HCT116 (cell line): Measurements from ENCODE around the gene SCN1A.
"Not testable (repeated sequence)": the region's sequence is repeated elsewhere in the genome, so short reads cannot be mapped to it uniquely, and the experiment has no call there.

Experiments
- CEBPB ChIP-seq: IDR thresholded peaks from 2 replicates; pipeline ENCODE4 v1.6.1; 2012; ENCODE audit warnings: low read depth
- ELF1 ChIP-seq: IDR thresholded peaks from 2 replicates; pipeline ENCODE4 v1.6.1; 2012; ENCODE audit warnings: low read depth, borderline replicate concordance
- EZH2phosphoT487 ChIP-seq: fragments of 200-600 bp; IDR thresholded peaks from 2 replicates; pipeline ENCODE4 v1.6.1; 2018; ENCODE audit warnings: antibody characterized with exemption, borderline replicate concordance
- FOSL1 ChIP-seq: IDR thresholded peaks from 2 replicates; pipeline ENCODE4 v1.6.1; 2012; ENCODE audit warnings: low read depth
- POLR2A ChIP-seq: IDR thresholded peaks from 2 replicates; pipeline ENCODE4 v1.7.0; 2011; ENCODE audit warnings: borderline replicate concordance; ENCODE audit not compliant: insufficient read depth, insufficient read length; ENCODE audit errors: extremely low read depth
- SIN3A ChIP-seq: IDR thresholded peaks from 2 replicates; pipeline ENCODE4 v1.6.1; 2012; ENCODE audit warnings: low read depth
- ZFX ChIP-seq: fragments of 450-650 bp; IDR thresholded peaks from 2 replicates; pipeline ENCODE4 v1.6.1; 2017
- ZNF274 ChIP-seq: fragments of 200-500 bp; sonication (Bioruptor generic); IDR thresholded peaks from 2 replicates; pipeline ENCODE4 v1.6.1; 2014; ENCODE audit warnings: mild to moderate bottlenecking, low read depth, low read length, inconsistent platforms
- TF ChIP-seq, protein P1 (sequence below): IDR thresholded peaks from 2 replicates; pipeline ENCODE4 v1.6.1; 2012
- TF ChIP-seq, protein P2 (sequence below), 3 experiments: fragments of 200-600 bp in 1 of 3; sonication (generic) in 1 of 3; IDR thresholded peaks in 2 of 3; conservative IDR thresholded peaks in 1 of 3; 2 replicates each; pipeline ENCODE4 v1.5.1; 2012 to 2017; ENCODE audit warnings: low read depth in 2 of 3, low read length in 2 of 3, antibody characterized with exemption in 1 of 3, borderline replicate concordance in 1 of 3, control low read depth in 1 of 3, mild to moderate bottlenecking in 1 of 3, mixed read lengths in 1 of 3, mixed run types in 1 of 3, moderate library complexity in 1 of 3; ENCODE audit not compliant: insufficient read depth in 1 of 3
- TF ChIP-seq, protein P3 (sequence below): IDR thresholded peaks from 2 replicates; pipeline ENCODE4 v1.6.1; 2012

DNA sequence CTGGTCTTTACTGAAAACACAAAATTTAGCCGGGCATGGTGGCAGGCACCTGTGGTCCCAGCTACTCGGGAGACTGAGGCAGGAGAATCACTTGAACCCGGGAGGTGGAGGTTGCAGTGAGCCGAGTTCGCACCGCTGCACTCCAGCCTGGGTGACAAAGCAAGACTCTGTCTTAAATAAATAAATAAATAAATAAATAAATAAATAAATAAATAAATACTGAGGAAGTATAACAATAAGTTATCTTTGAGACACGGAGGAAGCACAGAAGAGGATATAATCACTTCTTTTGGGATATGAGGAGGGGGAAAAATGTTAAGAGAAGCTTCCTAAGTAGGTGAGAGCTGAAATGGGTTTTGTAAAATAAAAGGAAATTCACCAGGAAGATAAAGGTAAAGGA is 24.5 kb downstream of the SCN1A start:
- not testable (repeated sequence) for TF ChIP-seq CEBPB, EZH2phosphoT487, ZNF274, ELF1, SIN3A, ZFX, POLR2A, FOSL1
- TF ChIP-seq, protein P1, sequence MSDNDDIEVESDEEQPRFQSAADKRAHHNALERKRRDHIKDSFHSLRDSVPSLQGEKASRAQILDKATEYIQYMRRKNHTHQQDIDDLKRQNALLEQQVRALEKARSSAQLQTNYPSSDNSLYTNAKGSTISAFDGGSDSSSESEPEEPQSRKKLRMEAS = not testable (repeated sequence)
- TF ChIP-seq, protein P2, sequence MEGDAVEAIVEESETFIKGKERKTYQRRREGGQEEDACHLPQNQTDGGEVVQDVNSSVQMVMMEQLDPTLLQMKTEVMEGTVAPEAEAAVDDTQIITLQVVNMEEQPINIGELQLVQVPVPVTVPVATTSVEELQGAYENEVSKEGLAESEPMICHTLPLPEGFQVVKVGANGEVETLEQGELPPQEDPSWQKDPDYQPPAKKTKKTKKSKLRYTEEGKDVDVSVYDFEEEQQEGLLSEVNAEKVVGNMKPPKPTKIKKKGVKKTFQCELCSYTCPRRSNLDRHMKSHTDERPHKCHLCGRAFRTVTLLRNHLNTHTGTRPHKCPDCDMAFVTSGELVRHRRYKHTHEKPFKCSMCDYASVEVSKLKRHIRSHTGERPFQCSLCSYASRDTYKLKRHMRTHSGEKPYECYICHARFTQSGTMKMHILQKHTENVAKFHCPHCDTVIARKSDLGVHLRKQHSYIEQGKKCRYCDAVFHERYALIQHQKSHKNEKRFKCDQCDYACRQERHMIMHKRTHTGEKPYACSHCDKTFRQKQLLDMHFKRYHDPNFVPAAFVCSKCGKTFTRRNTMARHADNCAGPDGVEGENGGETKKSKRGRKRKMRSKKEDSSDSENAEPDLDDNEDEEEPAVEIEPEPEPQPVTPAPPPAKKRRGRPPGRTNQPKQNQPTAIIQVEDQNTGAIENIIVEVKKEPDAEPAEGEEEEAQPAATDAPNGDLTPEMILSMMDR (IDR thresholded peaks at IDR 0.05 in 2 of 3, conservative IDR thresholded peaks at IDR 0.05 in 1 of 3; ENCODE audit: borderline replicate concordance in 1 of 3, insufficient read depth in 1 of 3, low read depth in 2 of 3, low read length in 2 of 3) = not testable (repeated sequence)
- TF ChIP-seq, protein P3, sequence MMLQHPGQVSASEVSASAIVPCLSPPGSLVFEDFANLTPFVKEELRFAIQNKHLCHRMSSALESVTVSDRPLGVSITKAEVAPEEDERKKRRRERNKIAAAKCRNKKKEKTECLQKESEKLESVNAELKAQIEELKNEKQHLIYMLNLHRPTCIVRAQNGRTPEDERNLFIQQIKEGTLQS = not testable (repeated sequence)
